H1 (cell line): ENCODE results near the gene FCHSD1.

Experiments
- CREB1 ChIP-seq: IDR thresholded peaks from 2 replicates; pipeline ENCODE4 v1.6.1; 2012; ENCODE audit warnings: inconsistent platforms
- CTCF ChIP-seq, 3 experiments: IDR thresholded peaks; 1 replicate in 2 of 3; 2 replicates in 1 of 3; pipeline versions ENCODE4 v1.5.1 to v1.6.1; 2011; ENCODE audit warnings: low read length in 3 of 3, mild to moderate bottlenecking in 3 of 3, inconsistent platforms in 2 of 3, low read depth in 1 of 3, moderate library complexity in 1 of 3; ENCODE audit not compliant: insufficient read depth in 1 of 3; ENCODE audit errors: control extremely low read depth in 1 of 3
- EP300 ChIP-seq, 2 experiments: IDR thresholded peaks; 1 replicate in 1 of 2; 2 replicates in 1 of 2; pipeline ENCODE4 v1.6.1; 2011 to 2012; ENCODE audit warnings: low read depth in 2 of 2, low read length in 2 of 2, mild to moderate bottlenecking in 2 of 2, borderline replicate concordance in 1 of 2, inconsistent platforms in 1 of 2, moderate library complexity in 1 of 2
- EZH2 ChIP-seq: fragments of 200-600 bp; sonication (generic); IDR thresholded peaks from 2 replicates; pipeline ENCODE4 v1.7.1; 2012; ENCODE audit warnings: low read depth, mild to moderate bottlenecking, moderate library complexity, low read length, inconsistent platforms; ENCODE audit not compliant: severe bottlenecking
- GABPA ChIP-seq: IDR thresholded peaks from 2 replicates; pipeline ENCODE4 v1.6.1; 2011; ENCODE audit warnings: mild to moderate bottlenecking, low read length, moderate library complexity, borderline replicate concordance; ENCODE audit not compliant: insufficient read depth
- POLR2A ChIP-seq, 2 experiments: IDR thresholded peaks; 1 replicate in 1 of 2; 2 replicates in 1 of 2; pipeline ENCODE4 v1.6.1; 2011; ENCODE audit warnings: low read depth in 2 of 2, low read length in 2 of 2, mild to moderate bottlenecking in 2 of 2; ENCODE audit errors: control extremely low read depth in 1 of 2
- SIN3A ChIP-seq, 2 experiments: IDR thresholded peaks in 1 of 2; conservative IDR thresholded peaks in 1 of 2; 2 replicates each; pipeline ENCODE4 v1.6.1; 2011 to 2012; ENCODE audit warnings: low read length in 2 of 2, improper control_type of control experiment in 1 of 2, low read depth in 1 of 2, mild to moderate bottlenecking in 1 of 2
- TEAD4 ChIP-seq: IDR thresholded peaks from 2 replicates; pipeline ENCODE4 v1.6.1; 2012; ENCODE audit warnings: low read depth, low read length, inconsistent platforms, mixed read lengths
- USF2 ChIP-seq: IDR thresholded peaks from 2 replicates; pipeline ENCODE4 v1.6.1; 2011; ENCODE audit warnings: low read length, improper control_type of control experiment

- no peak for TF ChIP-seq CREB1
- no peak for TF ChIP-seq GABPA
- no peak for TF ChIP-seq USF2
- no peak for TF ChIP-seq CTCF (IDR thresholded peaks at IDR 0.05; ENCODE audit: control extremely low read depth in 1 of 3, insufficient read depth in 1 of 3, low read depth in 1 of 3, low read length in 3 of 3)
- TF ChIP-seq EZH2: no peak
- TF ChIP-seq POLR2A (IDR thresholded peaks at IDR 0.05; ENCODE audit: control extremely low read depth in 1 of 2, low read depth in 2 of 2, low read length in 2 of 2): no peak
- no peak for TF ChIP-seq SIN3A (conservative IDR thresholded peaks at IDR 0.05 in 1 of 2, IDR thresholded peaks at IDR 0.05 in 1 of 2; ENCODE audit: low read depth in 1 of 2, low read length in 2 of 2)
- no peak for TF ChIP-seq EP300 (IDR thresholded peaks at IDR 0.05; ENCODE audit: borderline replicate concordance in 1 of 2, low read depth in 2 of 2, low read length in 2 of 2)
- TF ChIP-seq TEAD4: no peak
Measured at GRCh38 chr5:141605523-141606277, 45.5 kb downstream of the FCHSD1 start.
